T-helper 1 cell (primary cell): ENCODE data around the gene GPR137C.
"Not testable (repeated sequence)": the region's sequence is repeated elsewhere in the genome, so short reads cannot be mapped to it uniquely, and the experiment has no call there.

ENCODE experiments used
- DNase-seq, 5 donors: peaks; one replicate each; pipeline ENCODE4 v3.0.0-alpha.2; 2012 to 2020

Gene GPR137C

DNA sequence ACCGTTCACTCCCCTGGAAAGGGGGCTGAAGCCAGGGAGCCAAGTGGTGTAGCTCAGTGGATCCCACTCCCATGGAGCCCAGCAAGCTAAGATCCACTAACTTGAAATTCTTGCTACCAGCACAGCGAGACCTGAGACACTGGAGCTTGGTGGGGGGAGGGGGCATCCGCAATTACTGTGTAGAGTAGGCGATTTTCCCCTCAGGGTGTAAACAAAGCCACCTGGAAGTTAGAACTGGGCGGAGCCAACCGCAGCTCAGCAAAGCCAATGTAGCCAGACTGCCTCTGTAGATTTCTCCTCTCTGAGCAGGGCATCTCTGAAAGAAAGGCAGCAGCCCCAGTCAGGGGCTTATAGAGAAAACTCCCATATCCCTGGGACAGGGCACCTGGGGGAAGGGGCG is 15.8 kb downstream of the GPR137C start:
- not testable (repeated sequence) for DNase-seq

DNA sequence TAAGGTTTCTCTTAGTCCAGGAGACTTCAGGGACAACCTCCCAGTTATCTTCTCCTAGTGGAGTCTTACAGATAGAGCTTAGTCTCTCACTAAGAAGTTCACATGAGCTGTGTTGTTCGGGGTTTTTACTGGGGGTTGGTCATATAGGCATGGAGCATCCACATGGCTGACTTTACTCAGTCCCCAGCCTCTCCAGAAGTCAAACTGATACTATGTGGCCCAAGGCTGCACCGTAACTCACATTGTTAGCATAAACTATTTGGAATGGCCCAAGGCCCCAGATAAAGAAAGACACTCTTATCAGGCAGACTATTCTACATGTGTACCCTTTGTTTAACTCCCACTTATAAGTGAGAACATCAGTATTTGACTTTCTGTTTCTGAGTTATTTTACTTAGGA is 23.2 kb downstream of the GPR137C start:
- no peak for DNase-seq

DNA sequence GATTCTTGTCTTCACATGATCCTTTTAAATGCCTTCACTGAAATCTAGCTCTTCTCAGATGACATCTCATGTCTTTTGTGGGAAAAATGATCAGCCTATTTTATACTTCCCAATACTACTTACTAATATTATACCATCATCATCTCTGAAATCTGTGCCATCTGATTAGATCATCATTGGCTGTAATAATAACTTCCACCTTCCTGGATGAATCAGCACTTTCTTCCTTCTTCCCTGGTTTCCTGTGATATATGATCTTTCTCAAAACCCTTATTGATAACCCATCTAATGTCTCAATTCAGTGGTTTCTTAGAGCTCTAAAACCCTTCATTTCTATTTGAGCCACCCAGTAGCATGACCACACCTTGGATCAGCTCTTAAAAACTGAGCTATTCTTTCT is 30.9 kb downstream of the GPR137C start:
- no peak for DNase-seq

DNA sequence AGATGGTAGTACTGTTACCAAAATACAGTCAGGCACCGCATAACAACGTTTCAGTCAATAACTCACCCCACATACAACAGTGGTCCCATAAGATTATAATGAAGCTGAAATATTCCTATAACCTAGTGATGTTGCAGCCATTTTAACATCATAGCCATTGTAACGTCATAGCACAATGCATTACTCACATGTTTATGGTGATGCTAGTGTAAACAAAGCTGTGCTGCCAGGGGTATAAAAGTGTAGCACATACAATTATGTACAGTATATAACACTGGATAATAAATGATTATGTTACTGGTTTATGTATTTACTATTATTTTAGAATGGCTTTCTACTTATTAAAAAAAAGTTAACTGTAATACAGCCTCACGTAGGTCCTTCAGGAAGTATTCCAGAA is 37.0 kb downstream of the GPR137C start:
- DNase-seq = no peak

DNA sequence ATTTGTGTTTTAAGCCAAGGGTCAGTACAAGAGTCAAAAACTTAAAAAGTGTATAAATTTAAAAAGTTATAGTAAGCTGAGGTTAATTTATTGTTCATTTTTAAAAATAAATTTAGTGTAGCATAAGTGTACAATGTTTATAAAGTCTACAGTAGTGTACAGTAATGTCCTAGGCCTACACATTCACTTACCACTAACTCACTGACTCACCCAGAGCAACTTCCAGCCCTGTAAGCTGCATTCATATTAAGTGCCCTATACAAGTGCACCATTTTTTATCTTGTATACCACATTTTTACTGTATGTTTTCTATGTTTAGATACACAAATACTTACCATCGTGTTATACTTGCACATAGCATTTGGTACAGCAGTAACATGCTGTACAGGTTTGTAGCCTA is 37.7 kb downstream of the GPR137C start:
- DNase-seq = no peak

DNA sequence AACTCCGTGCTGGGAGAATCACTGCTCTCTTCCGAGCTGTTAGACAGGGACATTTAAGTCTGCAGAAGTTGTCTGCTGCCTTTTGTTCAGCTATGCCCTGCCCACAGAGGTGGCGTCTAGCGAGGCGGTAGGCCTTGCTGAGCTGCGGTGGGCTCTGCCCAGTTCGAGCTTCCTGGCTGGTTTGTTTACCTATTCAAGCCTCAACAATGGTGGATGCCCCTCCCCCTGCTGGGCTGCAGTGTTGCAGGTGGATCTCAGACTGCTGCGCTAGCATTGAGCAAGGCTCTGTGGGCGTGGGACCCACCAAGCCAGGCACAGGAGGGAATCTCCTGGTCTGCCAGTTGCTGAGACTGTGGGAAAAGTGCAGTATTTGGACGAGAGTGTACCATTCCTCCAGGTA is 43.7 kb downstream of the GPR137C start:
- no peak for DNase-seq

DNA sequence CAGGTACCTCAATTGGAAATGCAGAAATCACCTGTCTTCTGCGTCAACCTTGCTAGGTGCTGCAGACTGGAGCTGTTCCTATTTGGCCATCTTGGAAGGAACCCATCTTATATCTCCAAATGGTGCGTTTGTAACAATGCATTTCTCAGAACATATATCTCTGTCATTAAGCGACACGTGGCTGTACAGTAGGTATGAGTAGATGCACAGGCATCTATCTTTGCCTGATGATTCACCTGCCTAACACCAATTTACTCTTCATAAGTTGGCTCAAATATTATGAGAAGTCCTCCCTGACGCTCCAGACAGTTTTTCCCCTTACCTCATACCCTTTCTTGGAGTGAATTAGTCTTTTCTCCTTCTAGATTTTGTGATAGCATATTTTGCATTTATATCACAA is 44.2 kb downstream of the GPR137C start:
- no peak for DNase-seq

DNA sequence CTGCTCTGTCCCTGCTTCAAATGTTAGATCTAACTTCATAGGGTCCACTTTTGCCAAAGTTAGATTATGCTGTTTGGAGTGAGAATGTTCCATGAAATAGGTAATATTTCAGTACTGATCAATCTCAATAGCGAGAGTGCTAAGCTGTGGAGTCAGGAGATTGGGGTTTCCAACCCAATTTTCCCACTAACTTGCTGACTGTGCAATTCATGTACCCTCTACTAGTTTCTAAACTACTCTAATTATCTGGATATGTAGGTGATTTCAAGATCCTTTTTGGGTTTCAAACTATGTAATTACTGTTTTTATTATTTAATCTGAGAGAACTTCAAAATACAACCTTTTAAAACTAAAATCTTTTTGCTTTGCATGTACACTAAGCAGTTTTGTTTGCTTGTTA is 45.9 kb downstream of the GPR137C start:
- DNase-seq = no peak

DNA sequence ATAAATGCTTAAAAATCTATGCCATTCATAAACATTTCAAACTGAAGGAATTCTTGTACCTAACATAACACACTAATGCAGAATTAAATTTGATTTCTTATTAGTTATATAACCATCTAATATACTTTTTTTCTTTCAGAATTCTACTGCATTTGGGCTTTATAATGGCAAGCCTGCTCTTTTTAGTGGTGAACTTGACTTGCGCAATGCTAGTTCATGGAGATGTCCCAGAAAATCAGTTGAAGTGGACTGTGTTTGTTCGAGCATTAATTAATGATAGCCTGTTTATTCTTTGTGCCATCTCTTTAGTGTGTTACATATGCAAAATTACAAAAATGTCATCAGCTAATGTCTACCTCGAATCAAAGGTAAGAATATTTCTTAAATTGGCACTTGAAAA is 47.3 kb downstream of the GPR137C start:
- DNase-seq = no peak

DNA sequence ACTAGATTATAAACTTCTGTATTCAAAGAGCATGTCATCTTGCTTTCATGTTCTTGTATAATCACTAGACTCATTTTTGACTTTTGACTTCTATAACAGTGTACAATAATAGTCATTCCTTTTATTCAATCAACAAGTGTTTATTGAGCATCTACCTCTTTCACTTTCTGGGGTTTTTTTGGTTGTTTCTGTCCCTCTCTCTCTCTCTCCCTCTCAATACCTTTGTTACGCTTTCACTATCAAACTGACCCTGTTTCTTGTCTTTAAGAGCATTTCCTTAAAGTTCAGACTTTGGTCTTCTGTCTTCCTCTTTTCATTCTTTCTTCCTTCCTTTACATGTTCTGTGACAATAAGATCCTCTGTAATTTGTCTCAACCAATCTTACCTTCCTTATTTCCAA is 49.5 kb downstream of the GPR137C start:
- DNase-seq = no peak

DNA sequence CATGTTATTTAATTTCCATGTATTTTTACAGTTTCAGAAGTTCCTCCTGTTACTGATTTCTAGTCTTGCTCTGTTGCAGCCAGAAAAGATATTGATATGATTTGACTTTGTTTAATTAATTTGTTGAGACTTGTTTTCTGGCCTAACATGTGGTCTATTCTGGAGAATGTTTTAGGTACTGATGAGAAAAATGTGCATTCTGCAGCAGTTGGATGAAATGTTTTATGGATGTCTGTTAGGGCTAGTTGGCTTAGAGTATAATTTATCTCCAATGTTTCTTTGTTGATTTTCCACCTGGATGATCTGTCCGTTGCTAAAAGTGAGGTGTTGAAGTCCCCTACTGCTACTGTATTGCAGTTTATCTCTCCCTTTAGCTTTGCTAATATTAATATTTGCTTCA is 54.4 kb downstream of the GPR137C start:
- DNase-seq = no peak

DNA sequence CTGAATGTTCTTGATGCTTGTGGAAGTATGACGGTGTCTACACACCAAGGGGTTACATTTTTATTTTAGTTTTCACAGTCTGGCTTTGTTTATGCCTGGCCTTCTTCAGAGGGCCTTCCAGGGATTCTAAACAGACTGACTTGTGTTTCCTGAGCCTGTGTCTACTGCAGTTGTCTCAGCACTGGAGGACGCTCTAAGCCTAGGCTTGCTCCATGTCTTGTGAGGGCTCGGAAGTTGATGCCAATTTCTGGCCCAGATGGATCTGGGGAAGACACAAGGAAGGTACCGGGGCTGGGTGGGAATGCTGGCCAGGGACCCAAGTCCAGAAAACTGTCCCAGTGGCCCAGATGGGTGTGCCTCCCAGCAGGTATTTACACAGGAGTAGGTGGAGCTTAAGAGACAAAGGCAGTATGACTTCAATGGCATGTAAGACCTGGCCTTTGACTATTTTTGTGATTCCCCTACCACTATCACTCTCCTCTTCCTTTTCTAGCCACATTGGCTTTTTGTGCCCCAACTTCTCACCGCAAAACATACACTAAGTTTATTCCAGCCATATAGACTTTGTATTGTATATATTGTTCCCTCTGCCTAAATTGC is 56.9 kb downstream of the GPR137C start:
- DNase-seq = no peak

DNA sequence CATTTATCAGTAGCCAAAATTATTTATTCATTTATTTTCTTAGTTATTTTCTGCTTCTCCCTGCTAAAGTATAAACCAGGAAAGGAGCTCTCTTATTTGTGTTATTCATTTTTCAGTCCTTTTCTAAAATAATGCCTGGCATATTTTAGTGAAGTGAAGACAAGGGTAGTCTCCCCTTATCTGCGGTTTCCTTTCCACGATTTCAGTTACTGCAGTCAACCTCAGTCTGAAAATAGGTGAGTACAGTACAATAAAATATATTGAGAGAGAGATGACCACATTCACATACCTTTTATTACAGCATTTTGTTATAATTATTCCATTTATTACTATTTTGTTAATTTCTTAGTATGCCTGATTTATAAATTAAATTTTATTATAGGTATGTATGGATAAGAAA is 57.6 kb downstream of the GPR137C start:
- DNase-seq = no peak

DNA sequence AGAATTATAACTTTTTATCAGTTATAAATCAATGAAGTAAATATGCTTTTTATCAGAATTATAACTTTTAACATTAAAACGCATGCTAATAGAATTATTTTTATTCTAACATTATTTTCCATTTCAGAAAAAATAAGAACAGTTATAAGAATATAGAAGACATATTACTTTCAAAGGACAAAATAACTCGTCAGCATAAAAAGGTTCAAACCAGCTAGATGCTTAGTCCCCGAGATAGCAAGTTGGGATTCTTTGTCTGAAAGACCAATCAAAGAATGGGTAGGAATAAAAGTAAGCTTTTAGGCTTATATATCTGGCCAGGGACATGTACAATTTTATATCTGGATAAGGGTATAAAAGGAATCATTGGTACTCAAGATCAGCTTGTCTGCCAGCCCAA is 66.0 kb downstream of the GPR137C start:
- DNase-seq = no peak

DNA sequence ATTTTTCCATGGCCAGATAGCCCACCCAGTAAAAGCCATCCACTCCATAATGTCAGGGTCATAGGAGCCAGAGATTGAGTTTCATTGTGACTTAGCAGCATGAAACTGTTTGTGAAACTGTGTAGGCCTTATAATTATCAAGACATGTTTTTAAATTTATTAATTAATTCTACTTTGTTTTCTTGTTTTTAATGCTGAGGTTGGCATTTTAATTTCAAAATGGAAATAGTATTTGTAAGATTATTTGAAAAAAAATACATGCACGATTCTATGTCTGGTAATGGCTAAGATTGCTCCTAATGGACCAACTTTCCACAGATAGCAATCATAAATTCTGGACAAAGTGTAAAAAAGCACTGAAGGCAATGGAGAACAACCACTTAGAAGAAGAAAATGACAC is 67.1 kb downstream of the GPR137C start:
- no peak for DNase-seq

DNA sequence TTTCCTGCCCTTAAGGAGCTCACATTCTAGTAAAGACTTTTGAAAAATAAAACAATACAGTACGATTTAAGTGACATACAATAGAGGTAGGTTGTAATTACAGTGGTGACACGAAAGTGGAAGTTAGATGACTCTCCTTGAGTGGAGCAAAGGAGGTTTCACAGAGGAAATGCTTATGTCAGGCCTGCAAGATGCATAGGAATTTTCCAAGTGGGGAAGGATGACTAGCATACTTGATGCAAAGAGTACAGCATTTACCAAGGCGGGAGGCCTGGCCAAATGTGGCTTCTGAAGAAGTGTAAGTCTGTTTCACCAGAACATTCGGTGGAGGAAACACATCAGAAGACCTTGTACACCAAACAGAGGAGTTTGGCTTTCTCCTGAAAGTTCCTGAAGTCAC is 87.5 kb downstream of the GPR137C start:
- peak in 1 of 5 donors; percentile 14 for DNase-seq

DNA sequence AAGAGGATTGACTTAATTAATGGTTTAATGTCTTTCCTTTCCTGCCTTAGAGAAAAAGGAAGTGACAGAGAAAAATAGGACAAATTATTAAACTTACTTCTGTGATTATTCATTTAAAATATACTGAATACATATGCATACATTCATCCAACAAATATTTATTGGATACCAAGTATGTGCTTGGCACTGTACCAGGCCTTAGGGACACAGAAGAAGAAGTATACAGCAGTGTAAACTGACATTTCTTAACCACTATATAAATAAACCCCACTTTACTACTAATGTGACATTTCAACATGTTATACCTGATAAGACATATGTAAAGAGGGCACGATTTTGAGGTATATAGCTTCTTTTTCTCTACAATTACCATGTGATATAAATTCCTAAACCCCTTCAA is 89.1 kb downstream of the GPR137C start:
- no peak for DNase-seq

DNA sequence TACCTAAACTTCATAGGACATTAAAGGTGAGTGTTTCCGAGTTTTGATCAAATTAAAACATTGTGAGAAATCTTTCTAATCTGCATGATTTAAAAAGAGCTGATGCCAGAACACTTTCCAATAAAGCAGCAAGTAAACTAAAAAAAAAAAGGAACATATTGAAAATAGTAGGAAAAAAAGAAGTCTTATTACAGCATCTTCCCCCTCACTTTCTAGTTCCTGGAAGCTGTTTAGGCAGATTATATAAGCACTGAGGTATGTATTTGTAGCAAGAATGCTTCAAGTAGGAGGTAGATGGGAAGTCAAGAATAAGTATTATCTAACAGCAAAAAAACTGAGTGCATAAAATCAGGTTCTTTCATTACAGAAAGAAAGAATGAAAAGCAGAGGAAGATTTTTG is 96.9 kb downstream of the GPR137C start:
- DNase-seq = no peak

DNA sequence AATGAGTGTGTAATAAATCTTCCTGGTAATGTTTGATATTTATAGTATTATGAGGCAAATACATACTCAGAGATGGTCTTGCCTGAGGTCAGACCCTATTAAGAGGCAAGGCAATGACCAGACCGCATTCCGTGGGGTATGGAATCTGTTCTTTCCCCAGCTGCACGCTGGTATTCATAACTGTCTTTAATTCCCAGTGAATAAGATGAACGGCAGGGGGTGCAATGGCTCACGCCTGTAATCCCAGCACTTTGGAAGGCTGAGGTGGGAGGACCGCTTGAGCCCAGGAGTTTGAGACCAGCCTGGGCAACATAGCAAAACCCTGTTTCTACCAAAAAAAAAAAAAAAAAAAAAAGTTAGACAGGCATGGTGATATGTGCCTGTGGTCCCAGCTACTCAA is 98.1 kb downstream of the GPR137C start:
- no peak for DNase-seq

DNA sequence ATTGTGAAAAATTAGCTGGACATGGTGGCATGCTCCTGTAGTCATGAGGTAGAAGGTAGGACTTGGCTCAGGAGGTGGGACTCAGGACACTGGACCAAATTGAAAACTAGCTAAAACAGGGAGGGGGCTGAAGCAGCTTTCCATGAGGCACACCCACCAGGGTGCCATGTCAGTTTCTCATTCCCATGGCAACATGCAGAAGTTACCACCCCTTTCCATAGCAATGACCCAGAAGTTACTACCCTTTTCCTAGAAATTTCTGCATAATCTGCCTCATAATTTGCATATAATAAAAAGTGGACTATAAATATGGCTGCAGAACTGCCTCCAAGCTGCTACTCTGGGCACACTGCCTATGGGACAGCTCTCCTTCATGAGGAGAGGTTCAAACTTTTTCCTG is 104.3 kb downstream of the GPR137C start:
- no peak for DNase-seq

DNA sequence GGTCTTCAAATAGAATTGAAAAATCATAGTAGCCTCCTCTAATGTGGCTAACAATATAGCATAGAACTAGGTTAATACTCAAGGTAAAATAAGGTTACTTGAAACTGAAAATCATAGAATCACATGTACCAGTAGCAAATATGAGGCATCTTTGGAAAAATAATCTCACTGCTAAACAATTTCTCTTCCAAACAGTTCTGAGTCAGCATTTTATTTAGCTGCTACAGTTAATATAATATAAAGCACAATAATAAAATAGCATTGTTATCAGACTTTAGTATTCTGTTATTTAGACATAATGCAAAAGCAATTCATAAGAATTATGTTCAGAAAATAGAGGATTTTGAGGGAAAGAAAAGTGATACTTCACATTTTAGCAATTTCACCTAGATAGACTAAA is 107.7 kb downstream of the GPR137C start:
- no peak for DNase-seq

DNA sequence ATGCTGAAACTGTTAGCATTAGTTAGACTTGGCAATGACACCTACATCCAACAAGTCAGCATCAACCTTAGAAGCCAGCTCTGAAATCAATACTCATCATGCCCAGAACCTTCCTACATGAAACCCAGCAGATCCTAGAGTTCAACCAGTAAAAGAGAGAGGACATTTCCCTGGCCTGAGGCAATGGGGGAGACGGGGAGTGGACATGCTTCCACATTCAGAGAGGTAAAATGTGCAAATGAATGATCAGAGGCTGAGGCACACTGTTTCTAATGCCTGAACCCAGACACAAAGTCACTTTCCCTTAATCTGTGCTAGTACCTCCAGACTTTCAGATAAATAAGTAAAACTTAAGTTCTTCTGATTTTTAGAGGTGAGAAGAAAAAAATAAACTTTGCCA is 108.2 kb downstream of the GPR137C start:
- DNase-seq = no peak

DNA sequence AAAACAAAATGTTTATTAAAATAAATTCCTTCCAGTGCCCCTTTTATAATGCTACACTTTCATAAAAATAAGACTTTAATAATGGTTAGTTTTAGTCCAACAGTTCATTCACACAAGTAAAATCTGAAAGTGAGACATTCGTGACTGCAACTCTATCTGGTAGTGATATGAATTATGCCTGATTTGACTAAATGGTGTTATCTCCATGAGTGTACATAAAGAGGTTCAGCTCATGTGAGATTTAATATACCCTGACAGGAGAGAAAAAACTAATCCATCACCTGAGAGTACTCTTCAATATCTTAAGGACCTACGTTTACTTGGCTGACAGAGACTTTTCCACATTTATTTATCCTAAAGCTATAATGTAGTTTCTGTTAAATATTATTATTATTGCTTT is 108.7 kb downstream of the GPR137C start:
- DNase-seq = no peak

DNA sequence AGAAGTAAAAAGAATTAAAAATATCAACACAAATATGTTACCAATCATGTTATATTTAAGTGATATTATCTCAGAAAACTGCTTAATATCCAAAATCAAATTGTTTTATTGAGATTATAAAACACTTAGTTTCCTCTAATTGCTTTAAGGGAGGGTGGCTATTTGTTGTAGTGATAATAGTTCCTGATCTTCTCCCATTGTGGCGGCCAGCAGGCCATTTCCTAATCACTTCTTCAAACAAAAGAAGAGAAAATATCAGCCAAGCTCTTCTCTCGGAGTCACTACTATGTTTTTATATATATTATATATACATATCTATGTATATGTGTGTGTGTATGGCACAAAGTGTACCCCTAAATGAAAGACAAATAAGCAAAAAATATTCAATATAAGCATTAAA is 111.2 kb downstream of the GPR137C start:
- no peak for DNase-seq

DNA sequence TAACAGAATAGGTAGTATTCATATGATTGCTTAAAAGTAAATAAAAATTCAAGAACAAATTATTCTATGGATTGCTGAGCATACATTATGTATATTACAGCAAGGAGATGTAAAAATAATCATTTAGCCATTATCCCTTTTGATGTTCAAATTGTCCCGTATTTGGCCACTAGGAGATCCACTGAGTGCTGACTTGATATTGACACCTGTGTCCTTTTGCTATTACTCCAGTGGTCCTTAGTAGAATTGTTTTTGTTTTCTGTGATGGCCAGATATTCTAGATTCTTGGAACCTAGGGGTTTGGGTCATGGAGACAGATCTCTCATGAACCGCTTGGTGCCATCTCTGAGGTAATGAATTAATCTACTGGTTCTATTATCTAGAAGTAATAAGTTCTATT is 126.0 kb downstream of the GPR137C start:
- no peak for DNase-seq

DNA sequence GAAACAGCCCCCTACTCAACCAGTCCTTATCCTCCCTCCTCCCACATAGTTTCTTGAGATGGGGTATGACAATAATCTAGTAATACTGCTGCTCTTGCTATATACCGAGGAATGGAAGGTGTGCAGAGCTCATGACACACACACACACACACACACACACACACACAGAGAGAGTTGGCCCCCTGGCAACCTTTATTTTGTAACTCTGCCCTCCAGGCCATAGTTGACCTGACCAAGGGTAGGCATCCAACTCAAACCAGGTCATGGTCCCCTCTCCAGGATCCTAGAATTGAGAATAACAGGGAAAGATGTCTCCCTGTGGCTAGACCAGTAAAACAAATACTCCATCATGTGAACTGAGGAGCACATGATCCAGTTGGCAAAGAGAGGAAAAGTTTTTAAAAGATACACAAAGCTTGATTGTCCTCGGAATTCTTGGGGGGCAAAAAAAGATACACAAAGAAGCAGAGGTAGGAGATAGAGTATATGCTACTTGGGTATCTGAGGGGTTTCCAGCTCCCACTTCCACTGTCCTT is 131.4 kb downstream of the GPR137C start:
- DNase-seq = no peak
